Activated CD4-positive, alpha-beta T cell treated with anti-CD3 and anti-CD28 coated beads, Interleukin-2, amount 10 ng/mL, durations not matched to agents 7 days and 5 days (primary cell): ENCODE measurements around the gene C9. TPM values are rescaled to one million over a fixed set of nuclear protein-coding genes. Genes with fewer than 3 reads are reported as not detected.
"Not testable (repeated sequence)": the region's sequence is repeated elsewhere in the genome, so short reads cannot be mapped to it uniquely, and the experiment has no call there.

Source experiments
- CTCF ChIA-PET: fragments of 350-600 bp; sonication (Branson Sonifier 250); formaldehyde crosslinking; loops from one replicate; lab custom pipeline; 2021; ENCODE audit warnings: antibody characterized with exemption; lab: Charles Lee
- POLR2A ChIA-PET: fragments of 350-600 bp; sonication (Branson Sonifier 250); formaldehyde crosslinking; loops from one replicate; lab custom pipeline; 2021; ENCODE audit warnings: antibody characterized with exemption; lab: Charles Lee
- DNase-seq: peaks from one replicate; pipeline ENCODE4 v3.0.0-alpha.2; 2020
- H3K27ac Mint-ChIP-seq: one replicate; pipeline ENCODE4 v1.8.0; 2021; ENCODE audit warnings: mild to moderate bottlenecking, moderate library complexity, mixed read lengths
- H3K27me3 Mint-ChIP-seq: one replicate; pipeline ENCODE4 v1.8.0; 2021; ENCODE audit warnings: mixed read lengths
- H3K36me3 Mint-ChIP-seq: one replicate; pipeline ENCODE4 v1.8.0; 2021; ENCODE audit warnings: low read depth, mixed read lengths
- H3K4me1 Mint-ChIP-seq: one replicate; pipeline ENCODE4 v1.8.0; 2021; ENCODE audit warnings: mixed read lengths
- H3K4me3 Mint-ChIP-seq: one replicate; pipeline ENCODE4 v1.8.0; 2021; ENCODE audit warnings: mild to moderate bottlenecking, moderate library complexity, mixed read lengths
- H3K9me3 Mint-ChIP-seq: one replicate; pipeline ENCODE4 v1.8.0; 2021; ENCODE audit warnings: mixed read lengths
- total RNA-seq, 2 experiments: library from RNA; stranded (reverse); gene quantifications; one replicate each; pipeline ENCODE4 v1.2.3, GENCODE V29; 2021

C9 gene
- total RNA-seq, 2 experiments from 2014 or later = not detected

DNA sequence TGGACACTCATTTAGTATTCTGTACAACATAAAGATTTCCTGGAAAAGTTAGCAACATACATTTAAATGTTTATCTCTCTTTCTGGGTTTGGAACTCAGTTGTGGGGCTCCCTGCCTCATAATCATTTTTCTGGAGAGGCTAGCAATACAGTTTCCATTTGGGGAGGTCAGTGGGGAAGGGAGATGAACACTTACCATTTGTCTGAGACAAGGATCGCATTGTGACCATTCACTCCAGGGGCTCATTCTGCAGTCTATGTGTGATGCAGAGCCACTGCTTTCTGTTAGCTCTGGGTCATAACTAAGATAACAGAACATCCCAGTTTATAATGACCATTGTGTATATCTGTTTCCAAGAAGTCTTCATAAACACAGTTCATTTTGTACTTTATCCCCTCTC, 22.4 kb downstream of the C9 start:
- Mint-ChIP-seq H3K36me3 (no peaks in the 10 kb centered on the region), H3K4me1 (no peaks in the 10 kb centered on the region), H3K9me3 (no peaks in the 10 kb centered on the region), H3K27me3 (peaks cover 5% of the 10 kb centered on the region), H3K27ac (no peak overlapping the region), H3K4me3 (no peak overlapping the region)
- ChIA-PET POLR2A (no interaction called here), CTCF (interaction anchor here (0.6 kb wide), 1 partner anchor 258 kb away, joined by 4 read pairs; no protein-coding TSS in a partner anchor)
- DNase-seq = no peak

GRCh38 chr5:39340506-39340905, 23.8 kb downstream of the C9 start:
- ChIA-PET CTCF (interaction anchor here (0.9 kb wide), 1 partner anchor 85 kb away, joined by 3 read pairs; the partner anchor contains the start of gene DAB2), POLR2A (no interaction called here)
- Mint-ChIP-seq H3K4me1 (no peaks in the 10 kb centered on the region), H3K36me3 (no peaks in the 10 kb centered on the region), H3K9me3 (no peaks in the 10 kb centered on the region), H3K27me3 (peaks cover 5% of the 10 kb centered on the region), H3K4me3 (no peak overlapping the region), H3K27ac (no peak overlapping the region)
- DNase-seq = no peak

DNA sequence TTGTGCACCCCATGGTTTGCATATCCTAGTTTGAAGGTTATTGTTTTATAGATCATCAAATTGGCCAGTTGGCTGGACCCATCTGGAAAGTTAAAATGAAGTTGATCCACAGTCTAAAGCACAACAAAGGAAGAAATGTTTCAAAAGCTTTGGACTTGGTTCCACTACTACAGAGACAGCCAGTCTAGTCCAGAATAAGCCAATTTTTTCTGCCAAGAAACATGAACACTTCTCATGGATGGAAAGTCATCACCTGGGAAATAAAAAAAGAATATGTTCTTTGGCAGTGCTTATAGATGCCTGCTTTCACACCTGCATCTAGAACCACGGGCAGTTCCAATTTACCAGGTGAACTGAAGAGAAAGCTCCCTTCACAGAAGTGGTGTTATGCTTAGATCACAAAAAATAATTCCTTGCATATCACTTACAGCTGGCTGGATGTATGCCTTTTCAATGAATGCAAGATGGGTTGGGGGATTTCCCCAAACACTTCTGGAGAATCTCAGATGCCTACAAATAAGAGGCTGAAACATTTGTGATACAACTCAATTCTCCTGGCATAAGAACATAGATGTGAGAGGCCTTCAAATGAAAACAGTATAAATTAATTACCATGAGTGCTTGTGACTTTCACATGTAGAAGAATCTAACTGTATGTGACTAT, 26.9 kb downstream of the C9 start:
- POLR2A ChIA-PET = no interaction called here
- H3K36me3 Mint-ChIP-seq = no peaks in the 10 kb centered on the region
- DNase-seq = no peak
- H3K27ac Mint-ChIP-seq = no peak overlapping the region
- CTCF ChIA-PET = no interaction called here
- H3K9me3 Mint-ChIP-seq = peaks cover 2% of the 10 kb centered on the region
- no peak overlapping the region for H3K4me3 Mint-ChIP-seq
- no peaks in the 10 kb centered on the region for H3K27me3 Mint-ChIP-seq
- H3K4me1 Mint-ChIP-seq = no peaks in the 10 kb centered on the region

- H3K27ac Mint-ChIP-seq, CTCF ChIA-PET, H3K27me3 Mint-ChIP-seq, H3K36me3 Mint-ChIP-seq, H3K9me3 Mint-ChIP-seq, DNase-seq, H3K4me1 Mint-ChIP-seq, POLR2A ChIA-PET, H3K4me3 Mint-ChIP-seq: not testable (repeated sequence)
These were observed 30.0 kb downstream of the C9 start for GRCh38 chr5:39334296-39334695.

- POLR2A ChIA-PET = no interaction called here
- Mint-ChIP-seq H3K9me3 (peaks cover 2% of the 10 kb centered on the region), H3K27ac (no peak overlapping the region), H3K4me3 (no peak overlapping the region), H3K36me3 (no peaks in the 10 kb centered on the region), H3K27me3 (peaks cover 4% of the 10 kb centered on the region), H3K4me1 (no peaks in the 10 kb centered on the region)
- CTCF ChIA-PET = no interaction called here
- no peak for DNase-seq
These were observed 31.2 kb downstream of the C9 start for GRCh38 chr5:39333104-39333503.

DNA sequence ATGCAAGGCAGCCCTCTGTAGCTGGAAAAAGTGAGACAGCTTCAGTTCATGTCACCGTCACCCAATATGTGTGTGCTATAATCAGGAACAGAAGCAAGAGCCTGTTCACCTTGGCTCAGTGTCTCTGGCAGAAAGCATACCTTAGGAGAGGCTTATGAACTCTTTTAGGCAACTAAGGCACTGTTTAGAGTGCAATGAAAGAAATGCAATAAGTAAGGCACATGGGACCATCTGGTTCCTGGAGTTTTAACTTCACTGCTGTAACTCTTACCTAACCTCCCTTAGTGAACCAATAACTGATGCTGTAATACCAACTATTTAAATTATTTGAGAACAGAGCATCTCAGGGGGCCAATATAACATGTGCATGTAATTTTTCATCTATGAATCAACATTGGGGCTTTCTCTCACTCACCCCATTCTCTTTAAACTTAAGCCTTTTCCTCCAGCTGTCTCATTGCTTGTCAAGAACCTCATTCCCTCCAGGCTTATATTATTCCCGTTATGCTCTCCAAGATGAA, 32.4 kb downstream of the C9 start:
- ChIA-PET CTCF (no interaction called here), POLR2A (no interaction called here)
- Mint-ChIP-seq H3K4me3 (no peak overlapping the region), H3K4me1 (no peaks in the 10 kb centered on the region), H3K36me3 (no peaks in the 10 kb centered on the region), H3K27ac (no peak overlapping the region), H3K9me3 (peaks cover 2% of the 10 kb centered on the region), H3K27me3 (peaks cover 4% of the 10 kb centered on the region)
- DNase-seq = no peak

DNA sequence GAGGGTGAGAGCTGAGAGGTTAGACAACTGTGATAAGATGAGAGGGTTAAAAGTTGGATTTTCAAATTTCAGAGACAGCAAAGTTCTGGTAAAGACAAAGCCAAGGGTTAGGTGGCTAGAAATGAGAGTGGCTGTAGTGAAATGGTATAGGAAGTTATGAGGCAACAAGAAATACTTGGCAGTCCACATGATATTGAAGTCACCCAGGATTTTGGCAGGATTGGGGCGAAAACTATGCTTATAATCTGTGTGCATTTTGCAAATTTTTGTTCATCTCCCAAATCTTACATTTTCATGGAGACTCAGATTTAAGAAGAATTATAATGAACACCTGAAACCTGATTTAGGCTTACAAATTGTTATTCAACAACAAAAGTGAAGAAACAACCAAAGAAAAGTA, 35.6 kb downstream of the C9 start:
- DNase-seq = no peak
- Mint-ChIP-seq H3K4me1 (no peaks in the 10 kb centered on the region), H3K9me3 (peaks cover 2% of the 10 kb centered on the region), H3K27ac (no peak overlapping the region), H3K36me3 (no peaks in the 10 kb centered on the region), H3K27me3 (peaks cover 10% of the 10 kb centered on the region), H3K4me3 (no peak overlapping the region)
- ChIA-PET CTCF (interaction anchor here (0.8 kb wide), 1 partner anchor 48 kb away, joined by 3 read pairs; no protein-coding TSS in a partner anchor), POLR2A (no interaction called here)

GRCh38 chr5:39323542-39323941, 40.8 kb downstream of the C9 start:
- no peak for DNase-seq
- ChIA-PET POLR2A (no interaction called here), CTCF (no interaction called here)
- H3K4me1 Mint-ChIP-seq = no peaks in the 10 kb centered on the region
- H3K36me3 Mint-ChIP-seq = no peaks in the 10 kb centered on the region
- H3K27ac Mint-ChIP-seq = no peak overlapping the region
- H3K9me3 Mint-ChIP-seq = peaks cover 6% of the 10 kb centered on the region
- no peak overlapping the region for H3K4me3 Mint-ChIP-seq
- H3K27me3 Mint-ChIP-seq = peaks cover 13% of the 10 kb centered on the region

DNA sequence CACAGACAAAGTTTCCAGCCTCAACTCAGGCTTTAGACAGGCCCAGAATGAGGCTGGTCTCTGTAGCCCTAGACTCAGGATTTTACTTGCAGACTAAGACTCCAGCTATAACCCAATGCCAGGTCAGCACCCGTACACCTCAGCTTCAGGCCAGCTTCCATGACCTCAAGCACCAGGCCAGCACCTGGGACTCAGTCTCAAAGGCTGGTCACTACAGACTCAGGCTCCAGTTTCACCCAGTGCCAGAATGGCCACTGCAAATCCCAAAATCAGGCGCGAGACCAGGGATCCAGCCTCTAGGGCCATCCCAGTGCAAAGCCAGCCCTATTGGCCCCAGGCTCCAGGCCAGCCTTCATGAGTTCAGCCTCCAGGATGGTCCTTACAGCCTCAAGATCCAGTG, 44.9 kb downstream of the C9 start:
- Mint-ChIP-seq H3K36me3 (no peaks in the 10 kb centered on the region), H3K9me3 (peaks cover 10% of the 10 kb centered on the region), H3K4me3 (no peak overlapping the region), H3K4me1 (no peaks in the 10 kb centered on the region), H3K27ac (no peak overlapping the region), H3K27me3 (peaks cover 8% of the 10 kb centered on the region)
- DNase-seq = no peak
- POLR2A ChIA-PET = no interaction called here
- CTCF ChIA-PET = no interaction called here

DNA sequence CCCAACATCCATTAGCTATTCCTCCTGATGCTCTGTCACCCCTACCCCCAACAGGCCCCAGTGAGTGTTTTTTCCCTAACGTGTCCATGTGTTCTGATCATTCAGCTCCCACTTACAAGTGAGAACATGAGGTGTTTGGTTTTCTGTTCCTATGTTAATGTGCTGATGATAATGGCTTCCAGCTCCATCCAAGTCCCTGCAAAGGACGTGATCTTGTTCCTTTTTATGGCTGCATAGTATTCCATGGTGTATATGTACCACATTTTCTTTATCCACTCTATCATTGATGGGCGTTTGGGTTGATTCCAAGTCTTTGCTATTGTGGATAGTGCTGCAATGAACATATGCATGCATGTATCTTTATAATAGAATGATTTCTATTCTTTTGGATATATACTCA, 47.8 kb downstream of the C9 start:
- H3K27ac Mint-ChIP-seq, H3K36me3 Mint-ChIP-seq, H3K9me3 Mint-ChIP-seq, DNase-seq, POLR2A ChIA-PET, H3K4me1 Mint-ChIP-seq, CTCF ChIA-PET, H3K27me3 Mint-ChIP-seq, H3K4me3 Mint-ChIP-seq: not testable (repeated sequence)

- POLR2A ChIA-PET = no interaction called here
- H3K36me3 Mint-ChIP-seq = no peaks in the 10 kb centered on the region
These were observed 48.3 kb downstream of the C9 start for GRCh38 chr5:39315995-39316394.

GRCh38 chr5:39314591-39314990, 49.7 kb downstream of the C9 start:
- ChIA-PET POLR2A (no interaction called here), CTCF (no interaction called here)
- no peak overlapping the region for H3K4me3 Mint-ChIP-seq
- DNase-seq = no peak
- peaks cover 6% of the 10 kb centered on the region for H3K9me3 Mint-ChIP-seq
- no peaks in the 10 kb centered on the region for H3K36me3 Mint-ChIP-seq
- no peaks in the 10 kb centered on the region for H3K4me1 Mint-ChIP-seq
- H3K27ac Mint-ChIP-seq = no peak overlapping the region
- peaks cover 2% of the 10 kb centered on the region for H3K27me3 Mint-ChIP-seq

More at GRCh38 chr5:39315995-39316394, 48.3 kb downstream of the C9 start:
- no peak for DNase-seq
- H3K4me1 Mint-ChIP-seq = no peaks in the 10 kb centered on the region
- peaks cover 5% of the 10 kb centered on the region for H3K27me3 Mint-ChIP-seq
- no peak overlapping the region for H3K27ac Mint-ChIP-seq
- H3K9me3 Mint-ChIP-seq = peaks cover 10% of the 10 kb centered on the region
- no peak overlapping the region for H3K4me3 Mint-ChIP-seq
- CTCF ChIA-PET = no interaction called here

DNA sequence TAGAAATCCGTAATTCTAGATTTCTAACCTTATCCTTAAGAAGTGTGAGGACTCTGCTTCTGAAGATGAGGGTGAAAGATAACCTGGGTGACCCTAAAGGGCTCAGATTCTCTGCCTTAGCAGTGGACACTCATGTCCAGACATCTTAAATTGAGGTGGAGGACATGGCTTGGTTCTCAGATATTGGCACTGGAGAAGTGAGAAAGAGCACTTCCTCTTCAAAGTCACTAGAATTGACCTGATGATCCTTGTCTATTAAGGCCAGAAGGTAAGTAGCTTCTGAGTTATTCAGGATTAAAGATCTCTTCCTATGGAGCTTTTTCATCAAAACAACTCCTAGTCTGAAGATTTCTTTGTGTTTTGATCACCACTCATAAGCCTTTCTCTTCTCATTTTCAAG, 54.8 kb downstream of the C9 start:
- Mint-ChIP-seq H3K9me3 (no peaks in the 10 kb centered on the region), H3K4me1 (no peaks in the 10 kb centered on the region), H3K27ac (no peak overlapping the region), H3K27me3 (peaks cover 4% of the 10 kb centered on the region), H3K36me3 (no peaks in the 10 kb centered on the region), H3K4me3 (no peak overlapping the region)
- no peak for DNase-seq
- CTCF ChIA-PET = no interaction called here
- POLR2A ChIA-PET = no interaction called here

DNA sequence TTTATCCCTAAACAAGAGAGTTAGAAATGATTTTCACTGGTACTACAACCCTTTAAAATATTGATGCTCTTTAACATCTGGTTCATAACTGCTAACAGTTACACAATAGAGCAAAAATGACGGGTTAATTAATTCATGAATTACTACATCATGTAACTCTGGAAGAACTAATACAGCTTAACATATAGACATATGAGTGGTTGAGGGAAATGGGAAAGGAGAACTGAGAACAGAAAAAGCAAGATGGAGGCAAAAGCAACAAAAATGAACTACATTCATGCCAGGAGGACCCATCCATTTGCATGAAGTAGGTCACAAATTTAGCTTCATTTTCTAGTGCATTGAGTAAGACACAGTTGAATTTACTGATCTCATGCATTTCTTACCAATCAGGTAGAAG, 61.8 kb downstream of the C9 start:
- CTCF ChIA-PET = interaction anchor here (1.7 kb wide), 1 partner anchor 138 kb away, joined by 3 read pairs; no protein-coding TSS in a partner anchor
- Mint-ChIP-seq H3K4me1 (no peaks in the 10 kb centered on the region), H3K27me3 (peaks cover 2% of the 10 kb centered on the region), H3K36me3 (no peaks in the 10 kb centered on the region), H3K27ac (no peak overlapping the region), H3K4me3 (no peak overlapping the region), H3K9me3 (peaks cover 6% of the 10 kb centered on the region)
- POLR2A ChIA-PET = no interaction called here
- no peak for DNase-seq
